AG04450 (cell line): ENCODE results near the gene TEPSIN. TPM values are rescaled to one million over a fixed set of nuclear protein-coding genes. Genes with fewer than 3 reads are reported as not detected.

Experiments
- CTCF ChIA-PET: fragments of 300-600, 350-600 bp; formaldehyde crosslinking; extraction: SDS; loops from one replicate; lab custom pipeline; 2022; ENCODE audit warnings: antibody characterized with exemption, inconsistent platforms; lab: Charles Lee
- POLR2A ChIA-PET: fragments of 350-600 bp; formaldehyde crosslinking; extraction: SDS; loops from one replicate; lab custom pipeline; 2021; ENCODE audit warnings: antibody characterized with exemption, inconsistent platforms; lab: Yijun Ruan, JAX
- DNase-seq: peaks from one replicate; pipeline ENCODE4 v3.0.0-alpha.2; 2011; ENCODE audit warnings: low read depth, low spot score
- H3K27ac ChIP-seq: one replicate; pipeline ENCODE4 v1.5.1; 2012; ENCODE audit warnings: low read depth, low read length, control low read depth
- H3K27me3 ChIP-seq: one replicate; pipeline ENCODE4 v1.6.0; 2012; ENCODE audit warnings: low read length; ENCODE audit not compliant: control insufficient read depth, insufficient read depth
- H3K4me3 ChIP-seq: 2 replicates; pipeline ENCODE4 v1.5.1; 2011; ENCODE audit warnings: mild to moderate bottlenecking, low read depth, low read length, control low read depth
- H3K9me3 ChIP-seq: 2 replicates; pipeline ENCODE4 v1.5.1; 2012; ENCODE audit warnings: low read length; ENCODE audit not compliant: control insufficient read depth, insufficient read depth
- polyA plus RNA-seq: library from polyadenylated mRNA; depleted of rRNA; stranded (reverse); fragments of >200 nt; gene quantifications from 2 replicates; pipeline ENCODE4 v1.2.3, GENCODE V29; 2011
- TF ChIP-seq, protein P1 (sequence below): IDR thresholded peaks from 2 replicates; pipeline ENCODE4 v1.5.1; 2011; ENCODE audit warnings: low read depth, low read length, control low read depth, inconsistent platforms

Gene TEPSIN
- polyA plus RNA-seq, 1 experiment, result 7.5 TPM

- Histone ChIP-seq H3K4me3 (no peak overlapping the region), H3K27me3 (no peaks in the 10 kb centered on the region), H3K27ac (no peak overlapping the region), H3K9me3 (no peaks in the 10 kb centered on the region)
- no peak for DNase-seq
- ChIA-PET CTCF (no interaction called here), POLR2A (no interaction called here)
- TF ChIP-seq, protein P1, sequence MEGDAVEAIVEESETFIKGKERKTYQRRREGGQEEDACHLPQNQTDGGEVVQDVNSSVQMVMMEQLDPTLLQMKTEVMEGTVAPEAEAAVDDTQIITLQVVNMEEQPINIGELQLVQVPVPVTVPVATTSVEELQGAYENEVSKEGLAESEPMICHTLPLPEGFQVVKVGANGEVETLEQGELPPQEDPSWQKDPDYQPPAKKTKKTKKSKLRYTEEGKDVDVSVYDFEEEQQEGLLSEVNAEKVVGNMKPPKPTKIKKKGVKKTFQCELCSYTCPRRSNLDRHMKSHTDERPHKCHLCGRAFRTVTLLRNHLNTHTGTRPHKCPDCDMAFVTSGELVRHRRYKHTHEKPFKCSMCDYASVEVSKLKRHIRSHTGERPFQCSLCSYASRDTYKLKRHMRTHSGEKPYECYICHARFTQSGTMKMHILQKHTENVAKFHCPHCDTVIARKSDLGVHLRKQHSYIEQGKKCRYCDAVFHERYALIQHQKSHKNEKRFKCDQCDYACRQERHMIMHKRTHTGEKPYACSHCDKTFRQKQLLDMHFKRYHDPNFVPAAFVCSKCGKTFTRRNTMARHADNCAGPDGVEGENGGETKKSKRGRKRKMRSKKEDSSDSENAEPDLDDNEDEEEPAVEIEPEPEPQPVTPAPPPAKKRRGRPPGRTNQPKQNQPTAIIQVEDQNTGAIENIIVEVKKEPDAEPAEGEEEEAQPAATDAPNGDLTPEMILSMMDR, result no peak
These were observed 22.9 kb upstream of the TEPSIN start for GRCh38 chr17:81261582-81262336.

GRCh38 chr17:81261096-81261495 is 22.2 kb upstream of the TEPSIN start:
- H3K27ac ChIP-seq, result no peak overlapping the region
- H3K9me3 ChIP-seq, result no peaks in the 10 kb centered on the region
- H3K27me3 ChIP-seq, result no peaks in the 10 kb centered on the region
- no peak overlapping the region for H3K4me3 ChIP-seq
- TF ChIP-seq, protein P1, result no peak
- ChIA-PET POLR2A (no interaction called here), CTCF (no interaction called here)
- DNase-seq, result no peak

DNA sequence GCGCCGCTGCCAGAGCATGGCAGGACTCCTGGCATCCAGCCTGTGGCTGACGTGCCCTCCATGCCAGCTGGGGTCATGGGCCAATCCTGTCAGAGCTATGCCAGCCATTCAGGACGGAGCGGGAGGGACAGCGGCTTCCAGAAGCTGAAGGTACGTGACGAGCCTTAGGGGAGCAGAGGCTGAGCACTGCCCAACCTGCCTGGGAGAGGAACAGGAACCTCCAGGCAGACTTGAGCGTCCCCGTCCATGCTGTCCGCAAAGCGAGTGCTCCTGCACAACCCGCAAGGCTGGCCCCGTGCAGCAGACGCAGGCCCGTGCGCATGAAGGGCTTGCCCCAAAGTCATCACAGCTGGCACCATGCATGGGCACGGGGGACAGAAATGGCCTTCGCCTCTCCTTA is 21.8 kb upstream of the TEPSIN start:
- TF ChIP-seq, protein P1, result no peak
- CTCF ChIA-PET, result no interaction called here
- Histone ChIP-seq H3K9me3 (no peaks in the 10 kb centered on the region), H3K4me3 (no peak overlapping the region), H3K27me3 (no peaks in the 10 kb centered on the region), H3K27ac (no peak overlapping the region)
- no peak for DNase-seq
- POLR2A ChIA-PET, result no interaction called here

GRCh38 chr17:81260171-81260570 is 21.3 kb upstream of the TEPSIN start:
- Histone ChIP-seq H3K9me3 (no peaks in the 10 kb centered on the region), H3K27ac (no peak overlapping the region), H3K4me3 (no peak overlapping the region), H3K27me3 (no peaks in the 10 kb centered on the region)
- TF ChIP-seq, protein P1, result no peak
- DNase-seq, result no peak
- POLR2A ChIA-PET, result no interaction called here
- CTCF ChIA-PET, result no interaction called here

DNA sequence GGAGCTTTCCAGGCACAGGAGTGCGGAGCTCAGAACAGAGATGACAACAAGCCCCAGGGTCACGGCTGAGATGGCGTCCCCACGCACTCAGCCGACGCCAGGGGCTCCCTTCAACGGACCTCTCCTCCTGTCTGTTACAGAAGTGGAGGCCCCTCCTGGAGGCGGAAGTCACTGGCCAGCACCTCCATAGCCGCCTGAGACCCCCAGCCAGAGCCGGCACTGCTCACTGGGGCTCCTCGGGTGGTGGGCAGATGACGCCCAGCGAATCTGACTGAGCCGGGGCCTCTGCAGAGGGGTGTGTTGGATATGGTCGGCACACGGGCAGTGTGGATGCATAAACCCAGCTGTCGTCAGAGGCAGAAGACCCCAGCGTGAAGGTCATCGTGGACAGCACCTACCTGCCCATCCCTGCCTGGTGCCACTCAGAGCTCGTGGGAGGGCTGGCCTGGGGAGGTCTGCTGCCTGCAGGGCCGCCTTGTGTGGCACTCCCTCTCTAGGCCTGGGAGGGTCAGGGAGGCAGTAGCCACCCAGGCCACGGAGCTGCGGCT is 20.3 kb upstream of the TEPSIN start:
- CTCF ChIA-PET, result interaction anchor here (1.0 kb wide), 1 partner anchor 225 kb away, joined by 5 read pairs; no protein-coding TSS in a partner anchor
- no peak for DNase-seq
- Histone ChIP-seq H3K4me3 (no peak overlapping the region), H3K27me3 (no peaks in the 10 kb centered on the region), H3K27ac (no peak overlapping the region), H3K9me3 (no peaks in the 10 kb centered on the region)
- TF ChIP-seq, protein P1, result no peak
- POLR2A ChIA-PET, result interaction anchor here (0.5 kb wide), 1 partner anchor 28 kb away, joined by 4 read pairs; no protein-coding TSS in a partner anchor
